IMR-90 (cell line): ENCODE data around the gene PRDM1. TPM values are rescaled to one million over a fixed set of nuclear protein-coding genes. Genes with fewer than 3 reads are reported as not detected.

ENCODE experiments used
- ATAC-seq: fragments of 200-7000 bp; cut with Tn5 transposase; 2 replicates; pipeline ENCODE4 v1.9.1; 2020; ENCODE audit warnings: low read depth, mild to moderate bottlenecking, moderate library complexity
- BruUV-seq: library from RNA; stranded (reverse); fragments of 400-500 nt; replicated peaks from 2 replicates; lab custom pipeline; 2021; lab: Mats Ljungman, UMichigan
- CTCF ChIA-PET: fragments of 300-600 bp; formaldehyde crosslinking; extraction: SDS; loops from one replicate; lab custom pipeline; 2021; ENCODE audit warnings: antibody characterized with exemption; lab: Yijun Ruan, JAX
- POLR2A ChIA-PET: fragments of 300-600 bp; sonication (Branson Sonifier 250); formaldehyde crosslinking; loops from one replicate; lab custom pipeline; 2022; ENCODE audit warnings: antibody characterized with exemption; ENCODE audit not compliant: unreplicated experiment; lab: Charles Lee
- DNase-seq: peaks from one replicate; pipeline ENCODE4 v3.0.0; 2013
- H2AFZ ChIP-seq: replicated peaks from 2 replicates; pipeline ENCODE3; 2013; ENCODE audit warnings: low read length, mild to moderate bottlenecking; ENCODE audit not compliant: poor library complexity
- H2AK5ac ChIP-seq: 2 replicates; pipeline ENCODE4 v1.6.1; 2013; ENCODE audit warnings: low read depth, low read length, inconsistent platforms
- H2AK9ac ChIP-seq: replicated peaks from 2 replicates; pipeline ENCODE3; 2013; ENCODE audit warnings: mild to moderate bottlenecking, low read depth, low read length, moderate library complexity; ENCODE audit not compliant: poor library complexity
- H2BK120ac ChIP-seq: 2 replicates; pipeline ENCODE4 v1.6.1; 2013; ENCODE audit warnings: low read depth, low read length, inconsistent platforms
- H2BK15ac ChIP-seq: 3 replicates; pipeline ENCODE4 v1.6.1; 2013; ENCODE audit warnings: low read depth, low read length, inconsistent platforms
- H2BK20ac ChIP-seq: 2 replicates; pipeline ENCODE4 v1.6.1; 2013; ENCODE audit warnings: low read depth, mild to moderate bottlenecking, inconsistent platforms, low read length, moderate library complexity
- H2BK5ac ChIP-seq: 2 replicates; pipeline ENCODE4 v1.6.1; 2013; ENCODE audit warnings: mild to moderate bottlenecking, low read depth, low read length, inconsistent platforms; ENCODE audit not compliant: poor library complexity, severe bottlenecking
- H3K14ac ChIP-seq: replicated peaks from 2 replicates; pipeline ENCODE4 v1.6.1; 2013; ENCODE audit warnings: low read depth, low read length, inconsistent platforms
- H3K18ac ChIP-seq: 2 replicates; pipeline ENCODE4 v1.6.1; 2013; ENCODE audit warnings: low read depth, low read length, control low read depth
- H3K23ac ChIP-seq: 2 replicates; pipeline ENCODE4 v1.6.1; 2013; ENCODE audit warnings: low read depth, low read length, inconsistent platforms
- H3K27ac ChIP-seq: 2 replicates; pipeline ENCODE4 v1.5.1; 2013; ENCODE audit warnings: mild to moderate bottlenecking, control low read depth, low read length; ENCODE audit not compliant: insufficient read depth
- H3K27me3 ChIP-seq: 2 replicates; pipeline ENCODE4 v1.6.1; 2013; ENCODE audit warnings: low read length; ENCODE audit not compliant: control insufficient read depth, insufficient read depth
- H3K36me3 ChIP-seq: 2 replicates; pipeline ENCODE4 v1.6.1; 2013; ENCODE audit warnings: low read length, mixed read lengths; ENCODE audit not compliant: control insufficient read depth, insufficient read depth
- H3K4ac ChIP-seq: 2 replicates; pipeline ENCODE4 v1.6.1; 2013; ENCODE audit warnings: low read depth, low read length, inconsistent platforms
- H3K4me1 ChIP-seq: 2 replicates; pipeline ENCODE4 v1.6.1; 2013; ENCODE audit warnings: low read length, mixed read lengths; ENCODE audit not compliant: control insufficient read depth, insufficient read depth
- H3K4me2 ChIP-seq: 2 replicates; pipeline ENCODE4 v1.6.1; 2013; ENCODE audit warnings: low read depth, mild to moderate bottlenecking, control low read depth, low read length, moderate library complexity
- H3K4me3 ChIP-seq: 2 replicates; pipeline ENCODE4 v1.5.1; 2013; ENCODE audit warnings: low read depth, mild to moderate bottlenecking, control low read depth, low read length, moderate library complexity; ENCODE audit not compliant: insufficient read depth
- H3K56ac ChIP-seq: 2 replicates; pipeline ENCODE4 v1.6.1; 2013; ENCODE audit warnings: low read length, inconsistent platforms; ENCODE audit not compliant: insufficient read depth; ENCODE audit errors: extremely low read depth
- H3K79me1 ChIP-seq, 2 experiments: 2 replicates each; pipeline ENCODE4 v1.6.1; 2013; ENCODE audit warnings: low read length in 2 of 2, inconsistent platforms in 1 of 2, low read depth in 1 of 2
- H3K9ac ChIP-seq: 2 replicates; pipeline ENCODE4 v1.6.1; 2013; ENCODE audit warnings: low read depth, low read length, control low read depth
- H3K9me1 ChIP-seq: 2 replicates; pipeline ENCODE4 v1.6.1; 2013; ENCODE audit warnings: low read length, inconsistent platforms; ENCODE audit not compliant: insufficient read depth
- H3K9me3 ChIP-seq: 2 replicates; pipeline ENCODE4 v1.6.1; 2013; ENCODE audit warnings: low read length; ENCODE audit not compliant: control insufficient read depth, insufficient read depth
- H4K20me1 ChIP-seq: 2 replicates; pipeline ENCODE4 v1.6.1; 2013; ENCODE audit warnings: low read length, inconsistent platforms; ENCODE audit not compliant: insufficient read depth
- H4K5ac ChIP-seq: 2 replicates; pipeline ENCODE4 v1.6.1; 2013; ENCODE audit warnings: mild to moderate bottlenecking, low read depth, low read length, control low read depth
- H4K8ac ChIP-seq, 2 experiments: 2 replicates each; pipeline ENCODE4 v1.6.1; 2013; ENCODE audit warnings: low read depth in 2 of 2, low read length in 2 of 2, control low read depth in 1 of 2, inconsistent platforms in 1 of 2
- H4K91ac ChIP-seq: 2 replicates; pipeline ENCODE4 v1.6.1; 2013; ENCODE audit warnings: low read depth, low read length, inconsistent platforms; ENCODE audit not compliant: insufficient read depth
- CHD1 ChIP-seq: IDR thresholded peaks from 2 replicates; pipeline ENCODE4 v1.6.1; 2012; ENCODE audit warnings: low read depth, low read length, improper control_type of control experiment
- CTCF ChIP-seq: conservative IDR thresholded peaks from 2 replicates; pipeline ENCODE4 v1.5.1; 2012; ENCODE audit warnings: mild to moderate bottlenecking, low read depth, low read length, improper control_type of control experiment
- ELK1 ChIP-seq: fragments of 150-350 bp; IDR thresholded peaks from 2 replicates; pipeline ENCODE4 v1.6.1; 2016; ENCODE audit warnings: low read depth, mild to moderate bottlenecking, low read length, moderate library complexity, borderline replicate concordance
- FOS ChIP-seq: fragments of 150-350 bp; IDR thresholded peaks from 2 replicates; pipeline ENCODE4 v1.6.1; 2016; ENCODE audit warnings: low read depth, low read length
- MAZ ChIP-seq: IDR thresholded peaks from 2 replicates; pipeline ENCODE4 v1.6.1; 2012; ENCODE audit warnings: low read depth, mild to moderate bottlenecking, low read length, improper control_type of control experiment, moderate library complexity, borderline replicate concordance
- POLR2A ChIP-seq: IDR thresholded peaks from 2 replicates; pipeline ENCODE4 v1.6.1; 2012; ENCODE audit warnings: mild to moderate bottlenecking, low read depth, low read length
- RAD21 ChIP-seq: IDR thresholded peaks from 2 replicates; pipeline ENCODE4 v1.6.1; 2012; ENCODE audit warnings: low read length, improper control_type of control experiment
- RCOR1 ChIP-seq: IDR thresholded peaks from 2 replicates; pipeline ENCODE4 v1.6.1; 2012; ENCODE audit warnings: mild to moderate bottlenecking, low read length, improper control_type of control experiment; ENCODE audit not compliant: insufficient replicate concordance
- WGBS, 2 experiments: methylation state at CpG; one replicate each; pipeline versions ENCODE4 v1.1.5 to v1.1.7; 2013; ENCODE audit warnings: missing lambda C conversion rate in 2 of 2; ENCODE audit not compliant: insufficient read length in 1 of 2; ENCODE audit errors: extremely low coverage in 2 of 2; 5-methylcytosine and 5-hydroxymethylcytosine counted together
- dilution Hi-C: fragments of 300-500 bp; cut with HindIII; formaldehyde crosslinking; loops from one replicate; pipeline ENCODE4 v1.14.3; 2018; ENCODE audit warnings: low sequenced_read_pairs; ENCODE audit not compliant: unreplicated experiment
- in situ Hi-C: fragments of 300-500 bp; cut with MboI; formaldehyde crosslinking; loops from 3 replicates; pipeline ENCODE4 v1.14.3; 2019; ENCODE audit warnings: low sequenced_read_pairs, inconsistent platforms, mixed read lengths
- intact Hi-C: fragments of 100-400 bp; cut with micrococcal nuclease; formaldehyde crosslinking; loops from 2 replicates; pipeline ENCODE4 v1.10.0; 2022
- polyA plus RNA-seq, 3 experiments: library from polyadenylated mRNA; depleted of rRNA; stranded (reverse); fragments of >200 nt; gene quantifications; 2 replicates each; pipeline ENCODE4 v1.2.3, GENCODE V29; 2012; ENCODE audit warnings: low replicate concordance in 1 of 3
- total RNA-seq: library from RNA; depleted of rRNA; stranded (reverse); fragments of >200 nt; gene quantifications from 2 replicates; pipeline ENCODE4 v1.2.3, GENCODE V29; 2012

Gene PRDM1
- total and polyA plus RNA-seq, 2 of the 4 experiments (the other 2 are of a cell fraction), result 2.3 to 3.0 TPM

GRCh38 chr6:106136845-106137244, 50.7 kb downstream of the PRDM1 start:
- Histone ChIP-seq H4K8ac (no peak overlapping the region), H3K79me1 (no peaks in the 10 kb centered on the region), H2BK15ac (no peak overlapping the region), H3K23ac (no peak overlapping the region), H3K9me1 (no peaks in the 10 kb centered on the region), H3K9ac (no peak overlapping the region), H2AK5ac (no peak overlapping the region), H4K20me1 (no peaks in the 10 kb centered on the region), H3K14ac (no peak overlapping the region), H3K4me1 (peaks cover 6% of the 10 kb centered on the region), H2AFZ (no peak overlapping the region), H3K56ac (no peak overlapping the region), H4K91ac (no peak overlapping the region), H3K27ac (no peak overlapping the region), H3K27me3 (no peaks in the 10 kb centered on the region), H2BK5ac (no peak overlapping the region), H3K36me3 (no peaks in the 10 kb centered on the region), H2BK120ac (no peak overlapping the region), H3K18ac (no peak overlapping the region), H3K4me3 (no peak overlapping the region), H2AK9ac (no peak overlapping the region), H4K5ac (no peak overlapping the region), H3K4me2 (no peak overlapping the region), H3K4ac (no peak overlapping the region), H2BK20ac (no peak overlapping the region), H3K9me3 (no peaks in the 10 kb centered on the region)
- TF ChIP-seq CHD1, result no peak
- TF ChIP-seq POLR2A, result no peak
- no peak for TF ChIP-seq MAZ
- no peak for TF ChIP-seq ELK1
- no peak for TF ChIP-seq RCOR1
- TF ChIP-seq CTCF, result no peak
- no peak for TF ChIP-seq FOS
- TF ChIP-seq RAD21, result no peak
- intact Hi-C loops, result no loop called here
- dilution Hi-C loops, result no loop called here
- ATAC-seq (no peak), DNase-seq (no peak)
- in situ Hi-C loops, result no loop called here
- 86% methylated on average over 3 of the region's 5 CpGs; no CpG with 5 or more reads in 1 of the 2 experiments for WGBS, 2 experiments
- POLR2A ChIA-PET, result no interaction called here
- no TSS peak for BruUV-seq
- CTCF ChIA-PET, result interaction anchor here (0.7 kb wide), 1 partner anchor 54 kb away, joined by 4 read pairs; no protein-coding TSS in a partner anchor
